Prostate gland (tissue), 2 donors: ENCODE measurements around the gene IRF2. TPM values are rescaled to one million over a fixed set of nuclear protein-coding genes. Genes with fewer than 3 reads are reported as not detected.

ENCODE experiments used
- DNase-seq: peaks from one replicate; pipeline ENCODE4 v3.0.0-alpha.2; 2019; ENCODE audit warnings: low spot score
- H3K27ac ChIP-seq, 2 donors: fragments of 200-600 bp; sonication (generic); 2 replicates each; pipeline ENCODE4 v1.5.1; 2017 to 2019
- H3K27me3 ChIP-seq: fragments of 200-600 bp; sonication (generic); replicated peaks from 2 replicates; pipeline ENCODE4 v1.5.1; 2019; ENCODE audit not compliant: insufficient read depth
- H3K36me3 ChIP-seq, 2 donors: fragments of 200-600 bp; sonication (generic); 1 replicate in 1 of 2; 2 replicates in 1 of 2; pipeline versions ENCODE4 v1.5.1 to v1.8.1; 2017 to 2019
- H3K4me1 ChIP-seq: fragments of 200-600 bp; sonication (generic); replicated peaks from 2 replicates; pipeline ENCODE4 v1.5.1; 2019
- H3K4me3 ChIP-seq, 2 donors: fragments of 200-600 bp; sonication (generic); 2 replicates each; pipeline ENCODE4 v1.5.1; 2017 to 2019
- H3K9me3 ChIP-seq: fragments of 200-600 bp; sonication (generic); 2 replicates; pipeline ENCODE4 v1.5.1; 2017
- CTCF ChIP-seq, 4 experiments: fragments of 200-600 bp in 2 of 4; fragments of 450-650 bp in 2 of 4; sonication (generic) in 2 of 4; IDR thresholded peaks; 1 replicate in 3 of 4; 2 replicates in 1 of 4; pipeline ENCODE4 v1.5.1; 2016 to 2019; ENCODE audit warnings: antibody characterized with exemption in 4 of 4, mild to moderate bottlenecking in 2 of 4, moderate library complexity in 2 of 4
- POLR2A ChIP-seq: fragments of 450-650 bp; IDR thresholded peaks from one replicate; pipeline ENCODE4 v1.6.1; 2016; ENCODE audit warnings: antibody characterized with exemption, mild to moderate bottlenecking
- POLR2AphosphoS5 ChIP-seq: sonication (generic); formaldehyde crosslinking; IDR thresholded peaks from one replicate; pipeline ENCODE4 v1.6.1; 2017; ENCODE audit warnings: antibody characterized with exemption
- WGBS: methylation state at CpG from one replicate; pipeline ENCODE4 v1.1.5; 2018; 5-methylcytosine and 5-hydroxymethylcytosine counted together
- intact Hi-C: fragments of 100-400 bp; cut with DNase I; formaldehyde crosslinking; loops from one replicate; pipeline ENCODE4 v1.14.2; 2022
- total RNA-seq, 2 donors: library from RNA; depleted of rRNA; stranded (reverse); fragments of >200 nt; gene quantifications; one replicate each; pipeline ENCODE4 v1.1.0, GENCODE V29; 2016

The IRF2 gene
- total RNA-seq, 2 donors from 2014 or later: 40.7 to 49.9 TPM

GRCh38 chr4:184511156-184511555 lies 36.8 kb upstream of the IRF2 start:
- no peak for DNase-seq
- H3K4me3 ChIP-seq: no peak overlapping the region
- H3K27me3 ChIP-seq: no peaks in the 10 kb centered on the region
- TF ChIP-seq CTCF (IDR thresholded peaks at IDR 0.05): no peak
- TF ChIP-seq POLR2AphosphoS5: no peak
- TF ChIP-seq POLR2A: no peak
- 91% methylated on average over 5 of the region's 5 CpGs for WGBS
- intact Hi-C loops: no loop called here
- no peaks in the 10 kb centered on the region for H3K4me1 ChIP-seq
- H3K27ac ChIP-seq: no peak overlapping the region
- H3K36me3 ChIP-seq: no peaks in the 10 kb centered on the region
- H3K9me3 ChIP-seq: no peaks in the 10 kb centered on the region

- DNase-seq: no peak
- WGBS: 93% methylated on average over 3 of the region's 3 CpGs
- Histone ChIP-seq H3K27ac (no peak overlapping the region), H3K4me1 (no peaks in the 10 kb centered on the region), H3K36me3 (no peaks in the 10 kb centered on the region), H3K4me3 (no peak overlapping the region), H3K9me3 (no peaks in the 10 kb centered on the region), H3K27me3 (no peaks in the 10 kb centered on the region)
- intact Hi-C loops: no loop called here
- TF ChIP-seq CTCF (IDR thresholded peaks at IDR 0.05): no peak
- TF ChIP-seq POLR2A: no peak
- TF ChIP-seq POLR2AphosphoS5: no peak
Observed at GRCh38 chr4:184510401-184510800, 36.1 kb upstream of the IRF2 start.

GRCh38 chr4:184506527-184507121 lies 32.3 kb upstream of the IRF2 start:
- H3K4me1 ChIP-seq: no peaks in the 10 kb centered on the region
- no peak overlapping the region for H3K4me3 ChIP-seq
- no peaks in the 10 kb centered on the region for H3K36me3 ChIP-seq
- no peak for TF ChIP-seq POLR2AphosphoS5
- TF ChIP-seq CTCF (IDR thresholded peaks at IDR 0.05): no peak
- no peak for TF ChIP-seq POLR2A
- no peaks in the 10 kb centered on the region for H3K9me3 ChIP-seq
- intact Hi-C loops: no loop called here
- H3K27ac ChIP-seq: no peak overlapping the region
- DNase-seq: no peak
- WGBS: 88% methylated on average over 7 of the region's 7 CpGs
- no peaks in the 10 kb centered on the region for H3K27me3 ChIP-seq

GRCh38 chr4:184504385-184504784 lies 30.0 kb upstream of the IRF2 start:
- 93% methylated on average over 11 of the region's 11 CpGs for WGBS
- TF ChIP-seq POLR2A (no peak), POLR2AphosphoS5 (no peak), CTCF (IDR thresholded peaks at IDR 0.05) (no peak)

GRCh38 chr4:184503869-184504300 lies 29.5 kb upstream of the IRF2 start:
- H3K4me3 ChIP-seq: no peak overlapping the region
- H3K27ac ChIP-seq: no peak overlapping the region
- no peak for DNase-seq

More at GRCh38 chr4:184504385-184504784, 30.0 kb upstream of the IRF2 start:
- intact Hi-C loops: no loop called here
- Histone ChIP-seq H3K4me1 (no peaks in the 10 kb centered on the region), H3K27me3 (no peaks in the 10 kb centered on the region), H3K36me3 (no peaks in the 10 kb centered on the region), H3K27ac (no peak overlapping the region), H3K9me3 (no peaks in the 10 kb centered on the region), H3K4me3 (no peak overlapping the region)
- no peak for DNase-seq

More at GRCh38 chr4:184503869-184504300, 29.5 kb upstream of the IRF2 start:
- Histone ChIP-seq H3K4me1 (no peaks in the 10 kb centered on the region), H3K9me3 (no peaks in the 10 kb centered on the region), H3K36me3 (no peaks in the 10 kb centered on the region), H3K27me3 (no peaks in the 10 kb centered on the region)
- intact Hi-C loops: no loop called here
- TF ChIP-seq CTCF (IDR thresholded peaks at IDR 0.05) (no peak), POLR2A (no peak), POLR2AphosphoS5 (no peak)
- 57% methylated on average over 8 of the region's 8 CpGs for WGBS
